Uterine smooth muscle cell (primary cell): ENCODE data around the gene GZMH. TPM values are rescaled to one million over a fixed set of nuclear protein-coding genes. Genes with fewer than 3 reads are reported as not detected.

ENCODE experiments used
- total RNA-seq: library from RNA; depleted of rRNA; stranded (reverse); fragments of >200 nt; gene quantifications from 2 replicates; pipeline ENCODE4 v1.2.3, GENCODE V29; 2014

Gene GZMH, protein sequence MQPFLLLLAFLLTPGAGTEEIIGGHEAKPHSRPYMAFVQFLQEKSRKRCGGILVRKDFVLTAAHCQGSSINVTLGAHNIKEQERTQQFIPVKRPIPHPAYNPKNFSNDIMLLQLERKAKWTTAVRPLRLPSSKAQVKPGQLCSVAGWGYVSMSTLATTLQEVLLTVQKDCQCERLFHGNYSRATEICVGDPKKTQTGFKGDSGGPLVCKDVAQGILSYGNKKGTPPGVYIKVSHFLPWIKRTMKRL
- not detected in 2 replicates for total RNA-seq

DNA sequence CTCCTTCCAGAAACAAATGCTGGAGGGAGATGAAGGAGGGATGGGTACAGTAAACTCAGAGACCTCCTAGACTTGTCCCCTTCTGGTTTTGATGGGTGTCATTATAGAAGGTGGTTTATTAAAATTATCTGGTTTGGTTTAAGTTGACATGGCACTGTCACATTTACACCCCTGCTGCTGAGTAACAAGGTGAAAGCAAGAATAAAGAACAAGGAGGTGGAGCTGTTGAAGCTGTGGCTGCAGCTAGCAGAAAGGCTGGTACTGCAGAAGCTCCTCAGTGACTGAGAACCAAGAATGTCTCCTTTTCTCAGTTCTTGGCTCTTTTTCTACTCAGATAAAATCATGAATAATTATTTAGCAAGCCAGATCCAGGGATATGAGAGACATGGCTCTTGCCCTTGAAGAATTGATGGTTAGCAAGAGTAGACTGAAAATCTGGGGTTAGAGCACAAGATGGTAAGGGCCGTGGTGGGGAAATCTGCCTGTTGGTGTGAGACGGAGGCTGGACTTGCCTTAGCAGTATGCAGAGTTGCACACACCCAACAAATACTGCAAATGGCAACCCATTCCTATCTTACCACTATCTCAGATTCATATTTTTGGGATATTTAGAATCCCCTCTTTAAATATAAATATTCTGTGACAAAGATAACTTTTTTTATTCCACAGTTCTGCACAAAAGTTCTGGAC, at the start of gene GZMH:
TSS of gene GZMH (minus strand) at position 31 of the 690 bp plus-strand sequence. CDS start 72 bp downstream, outside the sequence.

DNA sequence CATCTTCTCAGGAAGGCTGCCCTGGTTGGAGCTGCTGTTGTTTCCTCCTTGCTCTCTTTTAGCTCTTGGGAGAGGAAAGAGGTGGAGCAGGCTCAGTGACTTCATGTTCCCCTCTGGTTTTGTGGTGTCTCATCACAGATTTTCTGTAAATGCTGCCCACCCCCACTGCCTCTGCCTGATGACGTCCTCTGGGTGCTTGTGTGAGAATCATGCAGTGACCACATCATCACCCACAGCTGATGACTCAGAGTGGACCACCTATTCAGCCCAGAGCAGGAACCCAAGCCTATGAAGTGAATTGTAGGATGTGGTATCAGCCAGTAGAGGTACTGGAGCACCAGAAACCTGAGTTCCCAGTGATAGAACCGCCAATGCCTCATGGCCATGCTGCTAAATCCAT, 24.7 kb upstream of the GZMH start, which contains the start of gene GZMB:
TSS of gene GZMB (minus strand) at position 33 of the 400 bp plus-strand sequence. CDS start at position 3, 30 bp downstream.

DNA sequence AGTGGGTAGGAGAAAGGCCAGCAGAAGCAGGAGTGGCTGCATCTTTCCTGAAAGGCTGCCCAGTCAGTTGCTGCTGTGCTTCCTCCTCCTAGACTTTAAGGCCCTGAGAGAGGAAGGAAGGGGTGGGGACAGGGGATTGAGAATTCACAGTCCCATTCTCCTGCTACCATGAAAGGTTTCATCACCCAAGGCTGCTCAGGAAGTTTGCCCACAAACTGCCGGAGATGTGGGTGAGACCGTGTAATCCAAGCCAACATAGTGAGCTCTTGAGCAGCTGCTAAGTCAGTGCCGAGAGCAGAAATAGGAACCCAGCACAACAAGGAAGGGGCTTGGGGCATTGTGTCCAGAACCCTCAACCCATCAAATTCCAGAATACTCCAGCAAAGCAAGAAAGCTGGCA, 33.3 kb downstream of the GZMH start, which contains the start of gene CTSG:
TSS of gene CTSG (minus strand) at position 69 of the 400 bp plus-strand sequence. CDS start at position 42, 27 bp downstream.

Other genes with a start within 250 kb of the GZMH start
- 62.5 and 76.2 TPM in 2 replicates for gene NFATC4, start 241.5 kb downstream of the GZMH start, total RNA-seq
- gene NYNRIN, start 210.7 kb downstream of the GZMH start, total RNA-seq = 9.1 and 13.2 TPM in 2 replicates
- 1.5 and 5.5 TPM in 2 replicates for gene CBLN3, start 180.0 kb downstream of the GZMH start, total RNA-seq
- 60.5 and 61.6 TPM in 2 replicates for gene KHNYN, start 179.7 kb downstream of the GZMH start, total RNA-seq
- gene SDR39U1, start 166.9 kb downstream of the GZMH start, total RNA-seq = 11.6 and 12.9 TPM in 2 replicates
- not detected in 2 replicates for gene CMA1, start 101.4 kb downstream of the GZMH start, total RNA-seq
- not detected in 2 replicates for gene CTSG, start 33.4 kb downstream of the GZMH start, total RNA-seq
- gene GZMB, start 24.5 kb upstream of the GZMH start, total RNA-seq = not detected in 2 replicates